HepG2 (cell line): Measurements from ENCODE around the gene PKNOX2. TPM values are rescaled to one million over a fixed set of nuclear protein-coding genes. Genes with fewer than 3 reads are reported as not detected.

Experiments used
- ATAC-seq: fragments of 200-7000 bp; cut with Tn5 transposase; 3 replicates; pipeline ENCODE4 v1.9.1; 2020; ENCODE audit warnings: mild to moderate bottlenecking, moderate library complexity
- BruUV-seq: library from RNA; stranded (reverse); fragments of 400-500 nt; replicated peaks from 2 replicates; lab custom pipeline; 2021; lab: Mats Ljungman, UMichigan
- CTCF ChIA-PET: fragments of 300-600 bp; formaldehyde crosslinking; extraction: SDS; loops from one replicate; lab custom pipeline; 2021; ENCODE audit warnings: low total read pairs, inconsistent platforms, low intra/inter-chr PET ratio; lab: Yijun Ruan, JAX
- POLR2A ChIA-PET: fragments of 350-600 bp; sonication (Branson Sonifier 250); formaldehyde crosslinking; loops from one replicate; lab custom pipeline; 2020; ENCODE audit warnings: antibody characterized with exemption, inconsistent platforms; lab: Yijun Ruan, JAX
- DNase-seq: peaks from one replicate; pipeline ENCODE4 v3.0.0-alpha.2; 2015; ENCODE audit warnings: low spot score
- FAIRE-seq: peaks from 3 replicates; lab custom pipeline; 2011; peaks lifted over from hg19 to GRCh38; lab: Jason Lieb, UNC
- H2AFZ ChIP-seq: one replicate; pipeline ENCODE4 v1.6.1; 2011; ENCODE audit warnings: low read length, inconsistent platforms
- H3K27ac ChIP-seq: fragments of 300-600 bp; 3 replicates; pipeline ENCODE4 v1.8.0; 2011; ENCODE audit warnings: mixed run types, mild to moderate bottlenecking, mixed read lengths, low read length, inconsistent platforms; ENCODE audit not compliant: insufficient read depth; ENCODE audit errors: extremely low read length
- H3K27me3 ChIP-seq, 2 experiments: fragments of 200-600 bp in 1 of 2; 2 replicates in 1 of 2; 3 replicates in 1 of 2; pipeline versions ENCODE4 v1.6.0 to v1.8.0; 2011; ENCODE audit warnings: low read length in 2 of 2, mild to moderate bottlenecking in 2 of 2, moderate library complexity in 2 of 2, inconsistent platforms in 1 of 2; ENCODE audit not compliant: insufficient read depth in 2 of 2, control insufficient read depth in 1 of 2
- H3K36me3 ChIP-seq, 2 experiments: fragments of 200-600 bp in 1 of 2; replicated peaks in 1 of 2; 2 replicates in 1 of 2; 3 replicates in 1 of 2; pipeline versions ENCODE4 v1.5.1 to v1.8.0; 2011; ENCODE audit warnings: low read length in 2 of 2, inconsistent platforms in 1 of 2; ENCODE audit not compliant: insufficient read depth in 2 of 2, control insufficient read depth in 1 of 2
- H3K4me1 ChIP-seq: 2 replicates; pipeline ENCODE4 v1.5.1; 2012; ENCODE audit warnings: low read length, inconsistent platforms; ENCODE audit not compliant: insufficient read depth
- H3K4me2 ChIP-seq: 2 replicates; pipeline ENCODE4 v1.6.0; 2011; ENCODE audit warnings: low read depth, low read length, inconsistent platforms
- H3K4me3 ChIP-seq, 3 experiments: fragments of 200-600 bp in 1 of 3; sonication (generic), shearing (Covaris generic) in 1 of 3; replicated peaks in 1 of 3; 2 replicates each; pipeline ENCODE4 v1.5.1; 2011 to 2016; ENCODE audit warnings: low read length in 3 of 3, inconsistent platforms in 2 of 3, low read depth in 2 of 3, mild to moderate bottlenecking in 2 of 3, control low read depth in 1 of 3, mixed read lengths in 1 of 3; ENCODE audit not compliant: insufficient read depth in 1 of 3
- H3K79me2 ChIP-seq: one replicate; pipeline ENCODE4 v1.6.1; 2011; ENCODE audit warnings: low read length, inconsistent platforms; ENCODE audit not compliant: insufficient read depth
- H3K9ac ChIP-seq: 2 replicates; pipeline ENCODE4 v1.6.0; 2011; ENCODE audit warnings: mild to moderate bottlenecking, low read depth, low read length, inconsistent platforms; ENCODE audit not compliant: insufficient read depth
- H3K9me3 ChIP-seq: 2 replicates; pipeline ENCODE4 v1.5.1; 2012; ENCODE audit warnings: mild to moderate bottlenecking, low read length
- H4K20me1 ChIP-seq: 2 replicates; pipeline ENCODE4 v1.6.0; 2011; ENCODE audit warnings: inconsistent platforms, mild to moderate bottlenecking, low read length, moderate library complexity; ENCODE audit not compliant: insufficient read depth
- EEA1 ChIP-seq: sonication (generic); formaldehyde crosslinking; IDR thresholded peaks from 2 replicates; pipeline ENCODE4 v1.5.1; 2020; ENCODE audit warnings: mild to moderate bottlenecking, missing genetic modification reagents, borderline replicate concordance
- EED ChIP-seq: sonication (generic); formaldehyde crosslinking; IDR thresholded peaks from 2 replicates; pipeline ENCODE4 v1.5.0; 2020; ENCODE audit warnings: mild to moderate bottlenecking, missing genetic modification reagents
- ESRRA ChIP-seq: sonication (generic); formaldehyde crosslinking; IDR thresholded peaks from 2 replicates; pipeline ENCODE4 v1.5.1; 2020; ENCODE audit warnings: mild to moderate bottlenecking, low read depth, missing genetic modification reagents
- HNRNPLL ChIP-seq: fragments of 200-400 bp; formaldehyde crosslinking; IDR thresholded peaks from 2 replicates; pipeline ENCODE4 v1.6.1; 2017; ENCODE audit warnings: mild to moderate bottlenecking, low read depth, low read length; ENCODE audit not compliant: poor library complexity, severe bottlenecking
- KMT2A ChIP-seq: sonication (generic); formaldehyde crosslinking; IDR thresholded peaks from 2 replicates; pipeline ENCODE4 v1.4.0; 2020; ENCODE audit warnings: missing genetic modification reagents
- MTERF4 ChIP-seq: sonication (generic); formaldehyde crosslinking; IDR thresholded peaks from 2 replicates; pipeline ENCODE4 v1.8.0; 2023; ENCODE audit warnings: mild to moderate bottlenecking, missing genetic modification reagents
- MYNN ChIP-seq: sonication (generic); formaldehyde crosslinking; IDR thresholded peaks from 2 replicates; pipeline ENCODE4 v1.4.0; 2020; ENCODE audit warnings: mild to moderate bottlenecking, low read depth, missing genetic modification reagents
- NFE2L2 ChIP-seq: fragments of 150-350 bp; IDR thresholded peaks from 2 replicates; pipeline ENCODE4 v1.6.1; 2014; ENCODE audit warnings: low read length
- NR2F6 ChIP-seq, 2 experiments: IDR thresholded peaks; 2 replicates each; pipeline ENCODE4 v1.6.1; 2016; ENCODE audit warnings: antibody characterized with exemption in 1 of 2, mild to moderate bottlenecking in 1 of 2
- SMAD9 ChIP-seq: sonication (generic); formaldehyde crosslinking; IDR thresholded peaks from 2 replicates; pipeline ENCODE4 v1.5.1; 2020; ENCODE audit warnings: mild to moderate bottlenecking, missing genetic modification reagents
- SOX5 ChIP-seq: IDR thresholded peaks from 2 replicates; pipeline ENCODE4 v1.6.1; 2016; ENCODE audit warnings: borderline replicate concordance
- TBP ChIP-seq: sonication (generic); formaldehyde crosslinking; IDR thresholded peaks from 2 replicates; pipeline ENCODE4 v1.5.0; 2020; ENCODE audit warnings: missing genetic modification reagents
- TOPORS ChIP-seq: sonication (generic); formaldehyde crosslinking; IDR thresholded peaks from 2 replicates; pipeline ENCODE4 v1.8.0; 2023; ENCODE audit warnings: mild to moderate bottlenecking, missing genetic modification reagents
- ZFP62 ChIP-seq: sonication (generic); formaldehyde crosslinking; IDR thresholded peaks from 2 replicates; pipeline ENCODE4 v1.4.0; 2020; ENCODE audit warnings: missing genetic modification reagents
- ZFX ChIP-seq: sonication (generic); formaldehyde crosslinking; IDR thresholded peaks from 2 replicates; pipeline ENCODE4 v1.4.0; 2020; ENCODE audit warnings: mild to moderate bottlenecking, low read depth, missing genetic modification reagents, moderate library complexity
- ZNF275 ChIP-seq: sonication (generic); formaldehyde crosslinking; IDR thresholded peaks from 2 replicates; pipeline ENCODE4 v1.8.0; 2022; ENCODE audit warnings: missing genetic modification reagents, mild to moderate bottlenecking, inconsistent platforms, borderline replicate concordance
- ZNF367 ChIP-seq: sonication (generic); formaldehyde crosslinking; IDR thresholded peaks from 2 replicates; pipeline ENCODE4 v1.4.0; 2020; ENCODE audit warnings: missing genetic modification reagents, borderline replicate concordance
- ZNF430 ChIP-seq: sonication (generic); formaldehyde crosslinking; IDR thresholded peaks from 2 replicates; pipeline ENCODE4 v1.9.0; 2021; ENCODE audit warnings: mild to moderate bottlenecking, missing genetic modification reagents
- ZNF543 ChIP-seq: sonication (generic); formaldehyde crosslinking; IDR thresholded peaks from 2 replicates; pipeline ENCODE4 v1.4.0; 2020; ENCODE audit warnings: mild to moderate bottlenecking, missing genetic modification reagents
- ZNF770 ChIP-seq: sonication (generic); formaldehyde crosslinking; IDR thresholded peaks from 2 replicates; pipeline ENCODE4 v1.5.0; 2020; ENCODE audit warnings: mild to moderate bottlenecking, missing genetic modification reagents
- WGBS: methylation state at CpG from one replicate; pipeline ENCODE4 v1.1.6; 2017; ENCODE audit warnings: low lambda C conversion rate; 5-methylcytosine and 5-hydroxymethylcytosine counted together
- in situ Hi-C: cut with HindIII; loops from 2 replicates; pipeline ENCODE4 v1.10.0; 2017; ENCODE audit warnings: low pct_unique_long_range_greater_than_20kb; ENCODE audit not compliant: extremely low pct_ligation_motif_present
- intact Hi-C: fragments of 100-400 bp; cut with micrococcal nuclease; formaldehyde crosslinking; loops from one replicate; pipeline ENCODE4 v1.10.0; 2022; ENCODE audit not compliant: unreplicated experiment
- polyA plus RNA-seq, 8 experiments: library from polyadenylated mRNA; depleted of rRNA in 3 of 8; stranded (reverse) in 7 of 8; unstranded in 1 of 8; fragments of >200 nt; fragmentation: Illumina TruSeq in 4 of 8; extraction: Trizol in 4 of 8; gene quantifications; 2 replicates each; pipeline versions ENCODE4 v1.2.1 to v1.2.3, GENCODE V29; 2011 to 2016; ENCODE audit warnings: low read depth in 4 of 8, missing spikeins in 1 of 8, mixed read lengths in 1 of 8; ENCODE audit not compliant: insufficient read depth in 1 of 8
- total RNA-seq, 5 experiments: library from RNA; depleted of rRNA; stranded (reverse); fragments of >200 nt; fragmentation: Illumina TruSeq; extraction: Trizol; gene quantifications; 2 replicates each; pipeline ENCODE4 v1.2.3, GENCODE V29; 2016; ENCODE audit warnings: low read depth in 1 of 5

PKNOX2 gene
- total and polyA plus RNA-seq, 2 of the 13 experiments (the other 11 are each of a cell fraction or from before 2014, with no cell fraction given), result not detected

GRCh38 chr11:125157953-125158680 is 6.4 kb upstream of the PKNOX2 start (continued):
- TF ChIP-seq ZNF275 (CRISPR knock-in tag), result no peak
- TF ChIP-seq TBP (CRISPR knock-in tag), result no peak

GRCh38 chr11:125162743-125163142 is 1.8 kb upstream of the PKNOX2 start:
- no peak overlapping the region for H3K9ac ChIP-seq
- in situ Hi-C loops, result no loop called here
- DNase-seq, result no peak
- 24% methylated on average over 4 of the region's 4 CpGs for WGBS
- no peaks in the 10 kb centered on the region for H3K79me2 ChIP-seq
- no peak overlapping the region for H3K27ac ChIP-seq
- ATAC-seq, result no peak
- intact Hi-C loops, result loop anchor here (10.0 kb wide), 1 partner anchor 62 kb away; no protein-coding TSS in a partner anchor
- peaks cover 13% of the 10 kb centered on the region for H3K4me1 ChIP-seq
- no peaks in the 10 kb centered on the region for H3K9me3 ChIP-seq
- FAIRE-seq, result no peak
- no peak overlapping the region for H2AFZ ChIP-seq
- H3K4me2 ChIP-seq, result no peak overlapping the region
- H3K36me3 ChIP-seq, result no peaks in the 10 kb centered on the region
- no peaks in the 10 kb centered on the region for H4K20me1 ChIP-seq
- CTCF ChIA-PET, result no interaction called here
- peaks cover 2 to 61% of the 10 kb centered on the region in 2 experiments; a peak in 4 of 5 replicates for H3K27me3 ChIP-seq
- TF ChIP-seq ESRRA, result no peak
- no peak for TF ChIP-seq MTERF4 (CRISPR knock-in tag)
- no peak for TF ChIP-seq MYNN (CRISPR knock-in tag)
- TF ChIP-seq ZNF367 (CRISPR knock-in tag), result no peak
- TF ChIP-seq NFE2L2, result no peak
- TF ChIP-seq EED (CRISPR knock-in tag), result no peak
- no peak for TF ChIP-seq EEA1 (CRISPR knock-in tag)
- no peak for TF ChIP-seq ZNF430
- no peak for TF ChIP-seq NR2F6 (IDR thresholded peaks at IDR 0.05)
- TF ChIP-seq NR2F6 (CRISPR knock-in tag; IDR thresholded peaks at IDR 0.05), result no peak
- no peak for TF ChIP-seq ZFP62 (CRISPR knock-in tag)
- no peak for TF ChIP-seq ZFX (CRISPR knock-in tag)
- no peak for TF ChIP-seq KMT2A (CRISPR knock-in tag)
- TF ChIP-seq SOX5 (CRISPR knock-in tag), result no peak
- TF ChIP-seq HNRNPLL, result no peak
- TF ChIP-seq ZNF770 (CRISPR knock-in tag), result no peak
- no peak for TF ChIP-seq TOPORS (CRISPR knock-in tag)
- TF ChIP-seq SMAD9, result no peak
- TF ChIP-seq ZNF543 (CRISPR knock-in tag), result no peak
- TF ChIP-seq, all 625 proteins: peak for 0
- no peak overlapping the region for H3K4me3 ChIP-seq
- POLR2A ChIA-PET, result no interaction called here
- no TSS peak for BruUV-seq
